ENCODE results near the gene FOXP1.

DNA sequence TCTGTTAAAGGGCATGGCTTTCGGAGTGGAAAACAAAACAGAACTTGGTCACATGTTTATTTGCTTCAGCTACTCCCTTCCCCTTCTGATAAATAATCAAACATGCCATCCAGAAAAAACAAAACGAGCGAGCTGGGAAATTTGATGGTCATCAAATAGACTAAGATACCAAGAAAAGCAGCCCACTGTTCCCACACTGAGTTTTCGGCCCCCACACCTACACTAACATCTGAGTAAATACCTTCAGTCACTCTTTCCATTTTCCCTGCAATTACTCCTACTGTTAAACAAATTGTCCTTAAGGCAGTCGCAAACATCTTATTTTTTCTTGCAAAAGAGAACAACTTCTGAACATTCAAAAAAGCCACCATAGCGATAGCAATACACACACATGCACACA lies 454.6 kb downstream of the FOXP1 start:
- TF ChIP-seq CTCF (optimal IDR thresholded peaks at IDR 0.05 in 1 of 3, IDR thresholded peaks at IDR 0.05 in 1 of 3, conservative IDR thresholded peaks at IDR 0.05 in 1 of 3; ENCODE audit: extremely low read depth in 1 of 3, insufficient read depth in 2 of 3, low read length in 3 of 3): no peak
- no peak for TF ChIP-seq EZH2 (IDR thresholded peaks at IDR 0.05; ENCODE audit: low read length)

Measured in keratinocyte (primary cell).